Keratinocyte (primary cell): Measurements from ENCODE around the gene CD8A. TPM values are rescaled to one million over a fixed set of nuclear protein-coding genes. Genes with fewer than 3 reads are reported as not detected.
"Not testable (repeated sequence)": the region's sequence is repeated elsewhere in the genome, so short reads cannot be mapped to it uniquely, and the experiment has no call there.

Source experiments
- DNase-seq: peaks from one replicate; pipeline ENCODE4 v3.0.0-alpha.2; 2011; ENCODE audit warnings: low read depth, missing footprints, low spot score
- FAIRE-seq: peaks from 2 replicates; lab custom pipeline; 2011; peaks lifted over from hg19 to GRCh38; lab: Jason Lieb, UNC
- H2AFZ ChIP-seq: 2 replicates; pipeline ENCODE4 v1.6.0; 2012; ENCODE audit warnings: low read length, control low read depth, inconsistent platforms; ENCODE audit not compliant: control insufficient read depth
- H3K27ac ChIP-seq: 2 replicates; pipeline ENCODE4 v1.5.1; 2011; ENCODE audit warnings: low read length; ENCODE audit not compliant: control insufficient read depth, insufficient read depth
- H3K27me3 ChIP-seq: 3 replicates; pipeline ENCODE4 v1.6.0; 2011; ENCODE audit warnings: low read length; ENCODE audit not compliant: control insufficient read depth, insufficient read depth; ENCODE audit errors: extremely low read depth
- H3K36me3 ChIP-seq, 2 experiments: 2 replicates in 1 of 2; 3 replicates in 1 of 2; pipeline ENCODE4 v1.5.1; 2011; ENCODE audit warnings: low read length in 2 of 2, mild to moderate bottlenecking in 1 of 2; ENCODE audit not compliant: control insufficient read depth in 2 of 2, insufficient read depth in 2 of 2; ENCODE audit errors: extremely low read depth in 1 of 2
- H3K4me1 ChIP-seq: 3 replicates; pipeline ENCODE4 v1.5.1; 2011; ENCODE audit warnings: low read length; ENCODE audit not compliant: control insufficient read depth, insufficient read depth; ENCODE audit errors: extremely low read depth
- H3K4me2 ChIP-seq: 3 replicates; pipeline ENCODE4 v1.6.0; 2011; ENCODE audit warnings: low read depth, low read length; ENCODE audit not compliant: control insufficient read depth, insufficient read depth; ENCODE audit errors: extremely low read depth
- H3K4me3 ChIP-seq, 3 experiments: fragments of 200-600 bp in 1 of 3; sonication (generic) in 1 of 3; 2 replicates in 2 of 3; 3 replicates in 1 of 3; pipeline ENCODE4 v1.5.1; 2011 to 2016; ENCODE audit warnings: low read length in 3 of 3, mild to moderate bottlenecking in 3 of 3, control low read depth in 2 of 3, inconsistent platforms in 1 of 3, low read depth in 1 of 3, mixed read lengths in 1 of 3, mixed run types in 1 of 3, moderate library complexity in 1 of 3; ENCODE audit not compliant: control insufficient read depth in 2 of 3, insufficient read depth in 2 of 3; ENCODE audit errors: extremely low read depth in 1 of 3
- H3K79me2 ChIP-seq: 2 replicates; pipeline ENCODE4 v1.6.0; 2012; ENCODE audit warnings: low read length; ENCODE audit not compliant: control insufficient read depth, insufficient read depth
- H3K9ac ChIP-seq: 3 replicates; pipeline ENCODE4 v1.6.0; 2011; ENCODE audit warnings: low read length; ENCODE audit not compliant: control insufficient read depth, insufficient read depth; ENCODE audit errors: extremely low read depth
- H3K9me1 ChIP-seq: 3 replicates; pipeline ENCODE4 v1.6.0; 2011; ENCODE audit warnings: low read length; ENCODE audit not compliant: control insufficient read depth, insufficient read depth; ENCODE audit errors: extremely low read depth
- H3K9me3 ChIP-seq: 2 replicates; pipeline ENCODE4 v1.5.1; 2012; ENCODE audit warnings: low read depth, low read length; ENCODE audit not compliant: control insufficient read depth
- H4K20me1 ChIP-seq: 3 replicates; pipeline ENCODE4 v1.6.0; 2011; ENCODE audit warnings: low read length; ENCODE audit not compliant: control insufficient read depth, insufficient read depth; ENCODE audit errors: extremely low read depth
- CTCF ChIP-seq, 3 experiments: IDR thresholded peaks in 1 of 3; conservative IDR thresholded peaks in 1 of 3; optimal IDR thresholded peaks in 1 of 3; 2 replicates in 2 of 3; 3 replicates in 1 of 3; pipeline versions ENCODE3 to v1.5.1; 2011; ENCODE audit warnings: low read length in 3 of 3, mild to moderate bottlenecking in 3 of 3, moderate library complexity in 2 of 3, control low read depth in 1 of 3, inconsistent platforms in 1 of 3; ENCODE audit not compliant: insufficient read depth in 2 of 3; ENCODE audit errors: extremely low read depth in 1 of 3
- EZH2 ChIP-seq: IDR thresholded peaks from one replicate; pipeline ENCODE4 v1.6.1; 2012; ENCODE audit warnings: inconsistent platforms, mild to moderate bottlenecking, low read length, moderate library complexity
- dilution Hi-C: fragments of 300-500 bp; cut with MboI; formaldehyde crosslinking; loops from one replicate; pipeline ENCODE4 v1.7.0; 2020; ENCODE audit warnings: low sequenced_read_pairs; ENCODE audit not compliant: extremely low pct_ligation_motif_present
- polyA minus RNA-seq, 3 experiments: library from RNA; depleted of rRNA, polyadenylated mRNA; stranded (reverse); fragments of >200 nt; gene quantifications; 1 replicate in 1 of 3; 2 replicates in 1 of 3; 3 replicates in 1 of 3; pipeline ENCODE4 v1.2.3, GENCODE V29; 2011
- polyA plus RNA-seq, 5 experiments: library from polyadenylated mRNA; depleted of rRNA in 3 of 5; stranded (reverse) in 3 of 5; stranded (forward) in 1 of 5; unstranded in 1 of 5; fragments of >200 nt; gene quantifications; 1 replicate in 1 of 5; 2 replicates in 3 of 5; 3 replicates in 1 of 5; pipeline versions ENCODE4 v1.2.1 to v1.2.3, GENCODE V29; 2011 to 2012; ENCODE audit warnings: missing spikeins in 2 of 5, low read depth in 1 of 5, low replicate concordance in 1 of 5

CD8A gene
- polyA plus RNA-seq (0.02 to 0.19 TPM (median 0.10 TPM) in 3 replicates), polyA minus RNA-seq (not detected in 3 replicates)
- not detected for polyA plus RNA-seq (2011; ENCODE audit: low read depth)
- 0.13 and 0.23 TPM in 2 replicates for polyA plus RNA-seq (2011; cell fraction: cytosol; rRNA removed)
- polyA plus RNA-seq (2011; cell fraction: nucleus; rRNA removed) = 0.14 and 0.40 TPM in 2 replicates
- 0.08 and 0.09 TPM in 2 replicates for polyA plus RNA-seq (2012; ENCODE audit: low replicate concordance)
- not detected for polyA minus RNA-seq (2011; cell fraction: cytosol; rRNA and poly(A)+ RNA removed)
- polyA minus RNA-seq (2011; cell fraction: nucleus; rRNA and poly(A)+ RNA removed) = not detected in 2 replicates

- no peaks in the 10 kb centered on the region for H3K9me3 ChIP-seq
- DNase-seq (no peak), FAIRE-seq (no peak)
- peak within 1 kb of the TSS; percentile 27 for H2AFZ ChIP-seq
- dilution Hi-C loops = no loop called here
- H3K79me2 ChIP-seq = no peaks in the 10 kb centered on the region
- H3K4me1 ChIP-seq = no peaks in the 10 kb centered on the region
- H3K9ac ChIP-seq = no peak within 1 kb of the TSS
- peak within 1 kb of the TSS; percentile 51 for H3K4me2 ChIP-seq
- H3K36me3 ChIP-seq = no peaks in the 10 kb centered on the region
- H3K9me1 ChIP-seq = no peaks in the 10 kb centered on the region
- H4K20me1 ChIP-seq = peaks cover 2% of the 10 kb centered on the region
- peaks cover 56% of the 10 kb centered on the region for H3K27me3 ChIP-seq
- TF ChIP-seq EZH2 = peak; percentile 97
- TF ChIP-seq CTCF (optimal IDR thresholded peaks at IDR 0.05 in 1 of 3, IDR thresholded peaks at IDR 0.05 in 1 of 3, conservative IDR thresholded peaks at IDR 0.05 in 1 of 3; ENCODE audit: extremely low read depth in 1 of 3, insufficient read depth in 2 of 3, low read length in 3 of 3) = no peak
- H3K27ac ChIP-seq = no peak within 1 kb of the TSS
- H3K4me3 ChIP-seq = peak within 1 kb of the TSS in 1 of 3 experiments; percentile 34
These were observed at the start of gene CD8A for GRCh38 chr2:86790676-86791572. TSS of gene CD8A (minus strand) at chr2:86790913. CDS start at chr2:86790825, 88 bp downstream.

- H3K4me2 ChIP-seq, H3K27me3 ChIP-seq, DNase-seq, H3K4me3 ChIP-seq, H3K27ac ChIP-seq, H3K36me3 ChIP-seq, dilution Hi-C loops, H3K9ac ChIP-seq, H4K20me1 ChIP-seq, H3K4me1 ChIP-seq, H2AFZ ChIP-seq, H3K79me2 ChIP-seq, H3K9me1 ChIP-seq, FAIRE-seq, H3K9me3 ChIP-seq: not testable (repeated sequence)
These were observed 49.3 kb upstream of the CD8A start for GRCh38 chr2:86839871-86840548.

GRCh38 chr2:86839455-86839854, 48.7 kb upstream of the CD8A start:
- DNase-seq, H4K20me1 ChIP-seq, H3K4me2 ChIP-seq, FAIRE-seq, H3K36me3 ChIP-seq, H3K27ac ChIP-seq, H2AFZ ChIP-seq, H3K9ac ChIP-seq, H3K4me3 ChIP-seq, H3K9me3 ChIP-seq, H3K79me2 ChIP-seq, H3K4me1 ChIP-seq, dilution Hi-C loops, H3K9me1 ChIP-seq, H3K27me3 ChIP-seq: not testable (repeated sequence)

GRCh38 chr2:86837714-86838113, 47.0 kb upstream of the CD8A start:
- H3K4me2 ChIP-seq, H3K9ac ChIP-seq, H3K9me1 ChIP-seq, FAIRE-seq, H3K9me3 ChIP-seq, H3K4me3 ChIP-seq, H3K27me3 ChIP-seq, H3K27ac ChIP-seq, H4K20me1 ChIP-seq, H3K79me2 ChIP-seq, dilution Hi-C loops, H2AFZ ChIP-seq, DNase-seq, H3K36me3 ChIP-seq, H3K4me1 ChIP-seq: not testable (repeated sequence)
